ENCODE results near the gene EFHC2.
"Not testable (repeated sequence)": the region's sequence is repeated elsewhere in the genome, so short reads cannot be mapped to it uniquely, and the experiment has no call there.

EFHC2 gene

GRCh38 chrX:44232081-44232480, 111.4 kb downstream of the EFHC2 start:
- DNase-seq (ENCODE audit: low spot score), result no peak

DNA sequence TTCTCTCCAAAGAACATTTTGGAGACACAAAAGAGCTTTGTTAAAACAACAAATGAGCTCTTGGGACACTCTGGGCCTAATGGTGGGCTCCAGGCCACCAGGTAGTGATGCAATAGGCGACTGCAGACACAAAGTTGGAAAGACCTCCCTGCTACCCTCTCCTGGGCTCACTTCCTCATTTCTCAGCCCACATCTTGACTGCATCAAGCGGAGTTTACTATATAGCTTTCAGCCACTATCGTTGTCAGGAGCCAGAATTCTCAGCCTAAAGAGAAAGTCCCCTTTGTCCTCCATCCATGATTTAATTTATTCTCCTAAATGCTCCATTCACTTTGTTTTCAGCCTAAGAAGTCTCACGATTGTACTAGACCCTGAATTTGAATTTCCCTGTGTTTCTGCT, 114.9 kb downstream of the EFHC2 start:
- DNase-seq (ENCODE audit: low spot score), result no peak

DNA sequence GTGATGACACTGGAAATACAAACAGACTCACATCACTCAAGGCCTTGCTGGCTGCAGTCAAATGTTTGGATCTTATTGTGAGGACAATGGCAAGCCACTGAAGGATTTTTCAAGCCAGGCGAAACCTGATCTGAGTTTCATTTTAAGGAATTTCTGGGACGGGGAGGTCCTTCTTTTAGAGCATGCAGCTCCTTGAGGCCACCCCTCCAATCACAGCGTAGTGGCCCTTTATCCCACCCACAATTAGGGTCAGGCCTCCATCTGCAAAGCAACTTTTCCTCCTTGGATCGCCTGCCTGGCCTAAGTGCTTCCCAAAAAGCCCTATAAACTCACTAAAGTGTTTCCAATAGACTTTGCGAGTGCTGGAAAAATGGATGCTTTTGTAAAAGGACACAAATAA, 115.5 kb downstream of the EFHC2 start:
- no peak for DNase-seq (ENCODE audit: low spot score)

DNA sequence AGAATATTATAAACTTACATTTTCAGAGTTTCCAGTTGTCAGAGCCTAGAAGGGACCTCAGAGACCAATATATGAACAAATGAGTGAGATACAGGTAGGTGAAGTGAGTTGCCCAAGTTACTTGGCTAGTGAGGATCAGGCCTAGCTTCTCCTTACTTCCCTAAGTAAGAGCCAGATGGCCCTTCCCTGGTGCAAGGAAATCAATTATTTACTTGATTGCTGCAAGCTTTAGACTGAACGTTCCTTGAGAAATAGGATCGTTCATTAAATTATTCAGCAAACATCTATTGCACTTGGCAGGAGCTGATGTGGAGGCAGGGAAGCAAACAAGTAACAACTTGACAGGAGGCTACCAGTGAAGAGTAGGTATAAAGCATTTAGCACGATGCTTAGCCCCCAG, 117.8 kb downstream of the EFHC2 start:
- no peak for DNase-seq (ENCODE audit: low spot score)

DNA sequence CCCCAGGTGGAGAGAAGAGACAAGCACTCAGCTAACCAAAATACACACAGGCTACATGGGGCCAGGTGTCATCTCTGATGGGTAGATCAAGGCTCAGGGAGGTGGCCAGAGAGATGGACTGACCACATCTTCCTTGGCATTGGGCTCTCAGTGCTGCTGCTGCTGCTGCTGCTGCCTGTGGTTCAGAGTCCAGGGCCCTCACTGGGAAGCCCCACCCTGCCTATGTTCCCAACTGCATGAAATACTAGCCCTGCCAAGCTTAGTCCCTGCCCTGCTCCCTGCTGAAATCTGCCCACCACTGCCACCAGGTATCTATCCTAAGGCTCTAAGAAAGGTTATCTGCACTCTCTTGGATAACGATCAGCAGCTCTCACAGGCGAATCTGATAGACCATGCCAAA, 118.7 kb downstream of the EFHC2 start:
- DNase-seq (ENCODE audit: low spot score), result no peak

GRCh38 chrX:44223150-44223549, 120.3 kb downstream of the EFHC2 start:
- no peak for DNase-seq (ENCODE audit: low spot score)

DNA sequence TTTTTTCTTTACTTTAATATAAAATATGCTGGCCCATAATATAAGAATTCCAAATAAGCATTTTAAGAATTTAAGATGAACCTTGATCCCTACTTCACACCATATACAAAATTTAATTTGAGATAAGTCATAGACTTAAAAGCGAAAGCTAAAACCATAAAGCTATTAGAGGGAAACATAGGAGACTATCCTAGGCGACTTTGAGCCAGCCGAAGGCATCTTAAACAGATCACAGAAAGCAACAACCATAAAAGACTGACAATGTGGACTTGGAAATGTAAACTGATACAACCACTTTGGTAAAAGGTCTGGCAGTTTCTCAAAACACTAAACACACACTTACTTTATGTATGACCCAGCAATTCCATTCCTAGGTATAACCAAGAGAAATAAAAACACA, 125.0 kb downstream of the EFHC2 start:
- no peak for DNase-seq (ENCODE audit: low spot score)

GRCh38 chrX:44216171-44216570, 127.3 kb downstream of the EFHC2 start:
- DNase-seq (ENCODE audit: low spot score), result no peak

DNA sequence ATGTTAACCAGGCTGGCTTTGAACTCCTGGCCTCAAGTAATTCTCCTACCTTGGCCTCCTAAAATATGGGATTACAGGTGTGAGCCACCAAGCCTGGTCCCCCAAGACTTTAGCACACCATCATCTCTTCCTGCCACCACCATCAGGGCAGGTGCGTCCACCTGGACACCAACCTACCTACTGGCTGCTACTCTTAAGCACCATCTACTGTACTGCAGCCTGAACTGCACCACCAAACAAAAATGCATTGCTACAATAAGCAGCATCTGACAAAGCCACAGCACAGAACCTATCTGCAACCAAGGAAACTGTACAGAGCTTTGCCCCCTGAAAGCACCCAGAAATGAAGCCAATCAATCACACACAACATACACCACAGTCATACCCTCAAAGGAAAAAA, 139.7 kb downstream of the EFHC2 start:
- DNase-seq (ENCODE audit: low spot score), result no peak

- DNase-seq (ENCODE audit: low spot score), result no peak
Measured at GRCh38 chrX:44202596-44202995, 140.9 kb downstream of the EFHC2 start.

DNA sequence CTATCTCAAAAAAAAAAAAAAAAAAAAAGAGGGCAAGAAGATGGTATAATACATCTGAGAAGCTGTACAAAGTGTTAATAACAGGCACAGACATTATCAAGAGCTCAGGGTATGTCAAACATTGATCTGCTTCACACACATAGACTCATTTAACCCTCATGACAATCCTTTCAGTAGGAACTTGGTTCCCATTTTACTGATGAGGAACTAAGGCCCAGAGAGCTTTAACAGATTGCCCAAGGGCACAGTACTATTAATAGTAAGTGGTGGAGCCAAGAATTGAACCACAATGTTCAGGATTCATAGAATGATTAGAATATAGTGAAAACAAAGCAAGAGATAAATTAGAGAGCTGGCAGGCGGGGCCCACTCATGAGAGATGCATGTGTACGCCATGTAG, 154.4 kb downstream of the EFHC2 start:
- no peak for DNase-seq (ENCODE audit: low spot score)

- DNase-seq (ENCODE audit: low spot score), result not testable (repeated sequence)
Measured at GRCh38 chrX:44187915-44188314, 155.6 kb downstream of the EFHC2 start.

DNA sequence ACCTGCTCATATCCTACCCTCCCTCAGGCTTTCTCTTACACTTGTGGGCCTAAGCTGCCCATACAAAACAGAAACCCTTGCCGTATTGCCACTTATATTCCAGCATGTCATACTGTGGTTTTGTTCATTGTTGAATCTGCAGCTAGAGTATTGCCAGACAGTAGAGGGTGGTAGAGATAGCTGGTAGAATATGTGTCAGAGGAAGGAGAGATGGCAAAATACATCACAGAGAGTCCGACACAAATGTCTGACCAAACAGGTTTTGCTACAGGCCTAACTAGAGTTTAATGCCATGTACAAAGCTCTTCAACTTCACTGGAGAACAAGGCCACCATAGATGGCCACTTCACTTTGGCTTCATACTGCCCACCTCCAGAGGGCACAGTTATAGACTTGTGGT, 160.1 kb downstream of the EFHC2 start:
- DNase-seq (ENCODE audit: low spot score), result no peak

- DNase-seq (ENCODE audit: low spot score), result no peak
Measured at GRCh38 chrX:44178274-44179053, 165.0 kb downstream of the EFHC2 start.

- DNase-seq (ENCODE audit: low spot score), result no peak
Measured at GRCh38 chrX:44175455-44175854, 168.0 kb downstream of the EFHC2 start.

DNA sequence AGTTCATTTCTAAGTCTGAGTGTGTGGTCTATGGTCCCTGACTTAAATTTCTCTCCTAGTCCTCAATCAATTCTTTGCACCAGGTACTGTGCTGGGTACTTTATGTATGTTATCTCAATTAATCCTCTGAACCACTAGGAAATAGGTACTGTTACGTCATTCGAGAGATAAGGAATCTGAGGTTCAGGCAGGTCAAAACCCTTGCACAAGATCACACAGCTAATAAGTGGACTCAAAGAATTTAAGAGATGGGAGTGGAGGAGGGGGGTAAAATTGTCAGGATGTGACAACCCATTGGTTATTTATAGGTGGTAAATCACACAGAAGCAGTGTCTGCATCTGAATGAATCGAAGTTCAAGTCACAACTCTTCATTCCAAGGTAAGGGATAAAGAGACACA, 169.4 kb downstream of the EFHC2 start:
- no peak for DNase-seq (ENCODE audit: low spot score)

DNA sequence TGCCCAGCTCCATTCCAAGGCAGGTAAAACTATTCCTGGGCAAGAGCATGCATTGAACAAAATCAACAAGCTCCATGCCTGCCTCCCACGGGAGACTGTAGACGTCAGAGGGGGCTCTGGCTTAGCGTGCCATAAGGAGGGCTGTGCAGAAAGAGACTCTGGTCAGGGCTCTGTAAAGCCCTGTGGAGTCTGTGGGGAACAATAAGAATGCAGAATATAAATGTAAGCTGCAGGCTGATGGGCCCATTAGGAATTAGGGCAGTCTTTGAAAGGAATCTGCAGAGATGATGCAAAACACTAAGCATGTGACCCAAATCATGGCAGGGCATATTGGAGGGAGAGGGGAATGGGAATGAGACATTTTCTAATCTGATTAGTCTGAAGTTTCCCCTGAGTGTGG, 170.3 kb downstream of the EFHC2 start:
- no peak for DNase-seq (ENCODE audit: low spot score)

DNA sequence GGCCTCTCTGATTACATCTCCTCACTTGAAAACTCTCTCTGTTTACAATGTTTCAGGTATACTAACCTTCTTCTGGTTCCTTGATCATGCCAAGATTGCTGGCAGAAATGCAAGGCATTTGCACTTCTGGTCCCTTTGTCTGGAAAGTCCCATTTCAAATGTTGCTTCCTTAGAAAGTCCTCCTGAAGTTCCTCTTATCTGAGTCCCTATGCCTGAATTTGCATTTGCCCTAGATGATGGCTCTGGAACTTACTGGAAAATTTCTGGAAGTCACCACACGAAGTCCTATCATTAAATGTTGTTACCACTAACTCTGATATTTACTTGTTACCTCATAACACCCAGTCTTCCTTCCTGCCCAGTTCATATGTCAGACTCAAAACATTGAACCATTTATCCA, 176.4 kb downstream of the EFHC2 start:
- DNase-seq (ENCODE audit: low spot score), result no peak

- DNase-seq (ENCODE audit: low spot score), result no peak
Measured at GRCh38 chrX:44162964-44163475, 180.5 kb downstream of the EFHC2 start.

- DNase-seq (ENCODE audit: low spot score), result no peak
Measured at GRCh38 chrX:44157858-44158257, 185.6 kb downstream of the EFHC2 start.

DNA sequence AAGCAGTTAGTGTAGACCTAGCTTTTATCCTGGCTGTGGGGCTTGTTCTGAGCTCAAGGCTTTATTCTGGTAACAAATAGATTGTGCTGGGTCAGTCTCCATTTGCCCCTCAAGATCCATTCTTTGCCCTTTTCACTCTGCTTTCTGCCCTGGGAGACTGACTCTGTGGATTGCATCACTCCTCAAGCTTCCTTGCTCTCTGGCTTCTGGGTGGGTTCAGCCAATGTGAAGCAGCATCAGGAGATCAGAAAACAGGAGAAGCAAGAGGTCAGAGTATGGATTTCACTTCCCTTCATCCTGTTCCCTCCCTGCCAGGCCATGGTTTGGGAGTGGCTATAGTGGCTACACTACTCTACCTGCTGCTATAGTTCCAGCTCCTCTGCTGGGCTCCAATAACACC, 186.2 kb downstream of the EFHC2 start:
- no peak for DNase-seq (ENCODE audit: low spot score)

DNA sequence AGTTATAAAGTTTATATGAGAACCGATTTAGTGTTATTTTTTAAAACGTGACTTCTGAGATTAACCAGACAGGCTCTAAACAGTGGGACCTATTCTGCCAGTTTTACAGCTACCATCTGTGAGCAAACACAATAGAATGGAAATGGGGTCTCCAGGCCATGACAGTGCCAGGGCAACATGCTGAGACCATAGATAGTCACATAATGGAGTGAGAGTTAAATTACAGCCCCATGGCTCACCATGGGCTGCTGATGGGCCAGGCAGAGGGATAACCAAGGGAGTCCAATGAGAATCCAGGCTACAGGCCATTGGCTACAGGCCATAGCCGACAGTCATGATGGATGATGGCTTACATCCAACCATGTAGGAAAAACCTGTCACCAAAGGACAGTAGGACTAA, 186.7 kb downstream of the EFHC2 start:
- DNase-seq (ENCODE audit: low spot score), result no peak

GRCh38 chrX:44155126-44155525, 188.3 kb downstream of the EFHC2 start:
- no peak for DNase-seq (ENCODE audit: low spot score)

DNA sequence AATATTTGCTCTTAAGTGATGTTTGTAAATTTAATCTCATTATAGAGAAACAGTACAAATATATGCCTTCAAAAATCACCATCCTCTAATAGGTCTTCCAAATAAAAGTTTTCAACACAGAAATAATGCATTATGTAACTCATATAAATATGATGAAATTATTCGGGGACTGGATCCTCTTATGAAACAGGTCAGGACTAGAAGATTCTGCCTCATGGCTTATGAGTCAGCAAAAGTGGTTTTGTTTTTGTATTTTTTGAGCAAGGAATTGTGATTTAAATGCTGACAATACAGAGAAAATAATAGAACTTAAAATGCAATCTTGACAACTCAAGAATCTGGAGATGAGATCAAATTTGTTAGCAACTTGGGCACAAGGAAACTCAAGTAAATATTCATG, 190.6 kb downstream of the EFHC2 start:
- no peak for DNase-seq (ENCODE audit: low spot score)
